Lung (tissue), 12 donors: ENCODE results near the gene TMCO4. TPM values are rescaled to one million over a fixed set of nuclear protein-coding genes. Genes with fewer than 3 reads are reported as not detected.

Source experiments
- ATAC-seq: fragments of 200-7000 bp; cut with Tn5 transposase; one replicate; pipeline ENCODE4 v1.9.1; 2020; ENCODE audit warnings: moderate number of reproducible peaks; ENCODE audit not compliant: insufficient read depth, low FRiP score
- DNase-seq, 3 donors: peaks; one replicate each; pipeline ENCODE4 v3.0.0-alpha.2; 2013 to 2017
- H3K27ac ChIP-seq, 2 donors: one replicate each; pipeline ENCODE4 v1.5.1; 2013; ENCODE audit warnings: mild to moderate bottlenecking in 2 of 2, moderate library complexity in 2 of 2, control low read depth in 1 of 2, inconsistent platforms in 1 of 2, low read depth in 1 of 2, low read length in 1 of 2
- H3K27me3 ChIP-seq, 3 donors: one replicate each; pipeline ENCODE4 v1.5.1; 2013; ENCODE audit warnings: low read length in 2 of 3; ENCODE audit not compliant: control insufficient read depth in 3 of 3, insufficient read depth in 3 of 3
- H3K36me3 ChIP-seq, 4 donors: one replicate each; pipeline ENCODE4 v1.5.1; 2013; ENCODE audit warnings: low read length in 4 of 4, mild to moderate bottlenecking in 1 of 4, moderate library complexity in 1 of 4; ENCODE audit not compliant: control insufficient read depth in 4 of 4, insufficient read depth in 4 of 4
- H3K4me1 ChIP-seq, 5 donors: one replicate each; pipeline ENCODE4 v1.5.1; 2013; ENCODE audit warnings: low read length in 5 of 5, mild to moderate bottlenecking in 2 of 5, moderate library complexity in 1 of 5; ENCODE audit not compliant: control insufficient read depth in 5 of 5, insufficient read depth in 5 of 5
- H3K4me3 ChIP-seq: one replicate; pipeline ENCODE4 v1.5.1; 2013; ENCODE audit warnings: mild to moderate bottlenecking, control low read depth, moderate library complexity
- H3K9ac ChIP-seq, 2 donors: one replicate each; pipeline ENCODE4 v1.5.1; 2013; ENCODE audit warnings: low read length in 2 of 2, control low read depth in 1 of 2; ENCODE audit not compliant: insufficient read depth in 1 of 2
- H3K9me3 ChIP-seq, 4 donors: one replicate each; pipeline ENCODE4 v1.5.1; 2013; ENCODE audit warnings: low read length in 3 of 4, mild to moderate bottlenecking in 1 of 4, moderate library complexity in 1 of 4; ENCODE audit not compliant: control insufficient read depth in 4 of 4, insufficient read depth in 3 of 4
- WGBS, 2 donors: extraction: QIAGEN DNeasy Blood & Tissue Kit; methylation state at CpG; one replicate each; pipeline ENCODE4 v1.1.7; 2013; 5-methylcytosine and 5-hydroxymethylcytosine counted together
- polyA plus RNA-seq, 2 donors: library from polyadenylated mRNA; stranded (reverse); fragments of 200-250 nt; gene quantifications; one replicate each; pipeline ENCODE4 v1.2.1, GENCODE V29; 2013
- total RNA-seq, 2 donors: library from RNA; depleted of rRNA in 1 of 2; stranded (reverse); fragments of >200 nt in 1 of 2; gene quantifications; one replicate each; pipeline ENCODE4 v1.2.1, GENCODE V29; 2014 to 2021
- TF ChIP-seq, protein P1 (sequence below): IDR thresholded peaks from 2 replicates; pipeline ENCODE4 v1.5.1; 2012; ENCODE audit warnings: mild to moderate bottlenecking; ENCODE audit errors: control extremely low read depth, extremely low read depth
- donor health status: control.
- donor health status: control.
- donor health status: Bipolar disorder and iron deficiency.
- donor health status: healthy.
- donor health status: DM: yes; HTN: yes; CAD: no.

TMCO4 gene
- total and polyA plus RNA-seq, 4 donors = 14.3 to 27.8 (median 19.5) TPM

DNA sequence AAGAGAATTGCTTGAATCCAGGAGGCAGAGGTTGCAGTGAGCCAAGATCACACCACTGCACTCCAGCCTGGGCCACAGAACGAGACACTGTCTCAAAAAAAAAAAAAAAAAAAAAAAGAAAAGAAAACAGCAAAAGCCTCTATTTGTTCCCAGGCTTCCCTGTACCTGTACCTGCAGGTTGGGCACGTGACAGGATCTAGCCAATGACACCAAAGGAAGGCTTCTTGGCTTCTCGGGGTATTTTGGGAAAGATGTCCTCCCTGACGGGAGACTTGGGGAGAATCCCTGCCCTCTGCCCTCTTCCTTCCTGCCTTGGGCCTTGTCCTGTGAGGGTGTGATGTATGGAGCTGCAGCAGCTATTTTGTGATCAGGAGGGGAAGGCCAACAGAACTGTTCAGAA, 22.8 kb downstream of the TMCO4 start:
- TF ChIP-seq, protein P1, sequence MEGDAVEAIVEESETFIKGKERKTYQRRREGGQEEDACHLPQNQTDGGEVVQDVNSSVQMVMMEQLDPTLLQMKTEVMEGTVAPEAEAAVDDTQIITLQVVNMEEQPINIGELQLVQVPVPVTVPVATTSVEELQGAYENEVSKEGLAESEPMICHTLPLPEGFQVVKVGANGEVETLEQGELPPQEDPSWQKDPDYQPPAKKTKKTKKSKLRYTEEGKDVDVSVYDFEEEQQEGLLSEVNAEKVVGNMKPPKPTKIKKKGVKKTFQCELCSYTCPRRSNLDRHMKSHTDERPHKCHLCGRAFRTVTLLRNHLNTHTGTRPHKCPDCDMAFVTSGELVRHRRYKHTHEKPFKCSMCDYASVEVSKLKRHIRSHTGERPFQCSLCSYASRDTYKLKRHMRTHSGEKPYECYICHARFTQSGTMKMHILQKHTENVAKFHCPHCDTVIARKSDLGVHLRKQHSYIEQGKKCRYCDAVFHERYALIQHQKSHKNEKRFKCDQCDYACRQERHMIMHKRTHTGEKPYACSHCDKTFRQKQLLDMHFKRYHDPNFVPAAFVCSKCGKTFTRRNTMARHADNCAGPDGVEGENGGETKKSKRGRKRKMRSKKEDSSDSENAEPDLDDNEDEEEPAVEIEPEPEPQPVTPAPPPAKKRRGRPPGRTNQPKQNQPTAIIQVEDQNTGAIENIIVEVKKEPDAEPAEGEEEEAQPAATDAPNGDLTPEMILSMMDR = no peak
- Histone ChIP-seq H3K4me1 (no peaks in the 10 kb centered on the region), H3K4me3 (no peak overlapping the region), H3K27ac (no peak overlapping the region), H3K27me3 (no peaks in the 10 kb centered on the region), H3K9me3 (peaks cover 0 to 1% (median 0%) of the 10 kb centered on the region in 4 donors), H3K9ac (no peak overlapping the region), H3K36me3 (peaks cover 0 to 19% (median 5%) of the 10 kb centered on the region in 4 donors)
- DNase-seq = no peak
- ATAC-seq = no peak
- 96 to 98% methylated on average over 4 of the region's 4 CpGs for WGBS, 2 donors

DNA sequence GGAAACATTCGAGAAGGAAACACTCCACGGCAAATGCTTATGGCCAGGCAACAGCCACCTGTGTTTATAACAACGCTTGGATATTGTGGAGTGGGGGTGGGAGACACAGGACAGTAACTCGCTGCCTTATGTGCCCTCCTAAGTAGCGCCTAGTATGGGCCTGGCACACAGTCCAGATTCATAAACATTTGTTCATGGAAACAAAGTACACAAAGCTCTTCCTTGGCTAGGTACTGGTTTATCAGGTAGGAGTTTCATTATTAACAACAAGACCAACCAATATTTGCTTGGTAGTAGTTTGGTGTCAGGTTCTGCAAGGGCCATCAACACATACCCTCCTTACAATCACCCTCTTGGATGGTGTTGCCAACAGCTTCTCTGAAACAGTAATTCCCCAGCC, 23.4 kb downstream of the TMCO4 start:
- TF ChIP-seq, protein P1 = no peak
- H3K4me1 ChIP-seq = no peaks in the 10 kb centered on the region
- WGBS, 2 donors = 91 to 93% methylated on average over 5 of the region's 5 CpGs
- DNase-seq (no peak), ATAC-seq (no peak)
- H3K36me3 ChIP-seq = peaks cover 0 to 21% (median 5%) of the 10 kb centered on the region in 4 donors
- no peaks in the 10 kb centered on the region for H3K27me3 ChIP-seq
- H3K4me3 ChIP-seq = no peak overlapping the region
- no peak overlapping the region for H3K9ac ChIP-seq
- H3K9me3 ChIP-seq = peaks cover 0 to 1% (median 0%) of the 10 kb centered on the region in 4 donors
- H3K27ac ChIP-seq = no peak overlapping the region

DNA sequence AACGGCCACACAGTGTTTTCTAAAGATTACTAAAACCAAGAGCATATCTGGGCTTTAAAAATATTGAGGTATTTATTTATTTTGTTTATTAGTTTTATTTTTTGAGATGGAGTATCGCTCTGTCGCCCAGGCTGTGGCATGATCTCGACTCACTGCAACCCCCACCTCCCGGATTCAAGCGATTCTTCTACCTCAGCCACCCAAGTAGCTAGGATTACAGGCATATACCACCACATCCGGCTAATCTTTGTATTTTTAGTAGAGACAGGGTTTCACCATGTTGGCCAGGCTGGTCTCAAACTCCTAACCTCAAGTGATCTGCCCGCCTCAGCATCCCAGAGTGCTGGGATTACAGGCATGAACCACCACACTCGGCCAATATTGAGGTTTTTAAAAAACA, 23.9 kb downstream of the TMCO4 start:
- Histone ChIP-seq H3K9me3 (peaks cover 0 to 1% (median 0%) of the 10 kb centered on the region in 4 donors), H3K27me3 (no peaks in the 10 kb centered on the region), H3K9ac (no peak overlapping the region), H3K36me3 (peaks cover 0 to 21% (median 5%) of the 10 kb centered on the region in 4 donors), H3K4me1 (no peaks in the 10 kb centered on the region), H3K4me3 (no peak overlapping the region), H3K27ac (no peak overlapping the region)
- no peak for DNase-seq
- WGBS, 2 donors = 96% methylated on average over 9 of the region's 9 CpGs
- TF ChIP-seq, protein P1 = no peak
- no peak for ATAC-seq

DNA sequence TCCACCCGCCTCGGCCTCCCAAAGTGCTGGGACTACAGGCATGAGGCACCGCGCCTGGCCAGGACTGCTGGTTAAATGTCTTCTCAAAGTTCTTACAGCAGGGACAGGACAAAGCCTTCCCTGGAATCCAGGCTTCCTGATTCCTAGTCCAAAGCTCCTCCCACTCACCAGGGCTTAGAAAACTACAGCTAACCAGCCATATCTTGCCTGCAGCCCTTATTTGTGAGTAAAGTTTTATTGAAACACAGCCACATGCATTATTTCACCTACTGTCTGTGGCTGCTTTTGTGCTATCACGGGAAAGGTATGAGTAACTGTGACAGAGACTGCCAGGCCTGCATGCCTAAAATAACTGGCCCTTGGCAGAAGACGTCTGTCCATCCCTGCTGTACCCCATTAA, 24.4 kb downstream of the TMCO4 start:
- Histone ChIP-seq H3K9ac (no peak overlapping the region), H3K27me3 (no peaks in the 10 kb centered on the region), H3K27ac (no peak overlapping the region), H3K36me3 (peaks cover 0 to 20% (median 4%) of the 10 kb centered on the region in 4 donors), H3K9me3 (peaks cover 0 to 1% (median 0%) of the 10 kb centered on the region in 4 donors), H3K4me1 (no peaks in the 10 kb centered on the region), H3K4me3 (no peak overlapping the region)
- WGBS, 2 donors = 95 to 97% methylated on average over 6 of the region's 6 CpGs
- DNase-seq = no peak
- ATAC-seq = no peak
- TF ChIP-seq, protein P1 = no peak
